ENCODE measurements around the gene RAB4B. TPM values are rescaled to one million over a fixed set of nuclear protein-coding genes. Genes with fewer than 3 reads are reported as not detected.
"Not testable (repeated sequence)": the region's sequence is repeated elsewhere in the genome, so short reads cannot be mapped to it uniquely, and the experiment has no call there.

Gene RAB4B
- total RNA-seq, 2 donors from 2014 or later, result 52.4 to 55.4 TPM

GRCh38 chr19:40776932-40777644 lies 959 bp upstream of the RAB4B start:
- ATAC-seq (peak; percentile 70), DNase-seq (peak; percentile 55 to 79 (median 72))
- H3K4me3 Mint-ChIP-seq, result peak overlapping the region; percentile 92
- H3K4me1 Mint-ChIP-seq, result peaks cover 27% of the 10 kb centered on the region
- no peaks in the 10 kb centered on the region for H3K27me3 Mint-ChIP-seq
- peaks cover 12% of the 10 kb centered on the region for H3K36me3 Mint-ChIP-seq (ENCODE audit: low read depth)
- H3K27ac Mint-ChIP-seq, result peak overlapping the region; percentile 93
- no peaks in the 10 kb centered on the region for H3K9me3 ChIP-seq (ENCODE audit: control insufficient read depth, low read length, poor library complexity, severe bottlenecking)

- H3K9me3 ChIP-seq (ENCODE audit: control insufficient read depth, low read length, poor library complexity, severe bottlenecking), result no peaks in the 10 kb centered on the region
- ATAC-seq (no peak), DNase-seq (no peak)
- peaks cover 29% of the 10 kb centered on the region for H3K4me1 Mint-ChIP-seq
- peak overlapping the region; percentile 92 for H3K4me3 Mint-ChIP-seq
- H3K36me3 Mint-ChIP-seq (ENCODE audit: low read depth), result peaks cover 14% of the 10 kb centered on the region
- peak overlapping the region; percentile 93 for H3K27ac Mint-ChIP-seq
- H3K27me3 Mint-ChIP-seq, result no peaks in the 10 kb centered on the region
Observed at GRCh38 chr19:40777645-40777936, 456 bp upstream of the RAB4B start.

GRCh38 chr19:40778706-40779284 lies 748 bp downstream of the RAB4B start:
- H3K9me3 ChIP-seq (ENCODE audit: control insufficient read depth, low read length, poor library complexity, severe bottlenecking), result no peaks in the 10 kb centered on the region
- Mint-ChIP-seq H3K4me1 (peaks cover 33% of the 10 kb centered on the region), H3K27me3 (no peaks in the 10 kb centered on the region), H3K36me3 (ENCODE audit: low read depth) (peaks cover 17% of the 10 kb centered on the region), H3K27ac (peak overlapping the region; percentile 93), H3K4me3 (peak overlapping the region; percentile 92)
- DNase-seq, result no peak
- ATAC-seq, result no peak

- no peak for ATAC-seq
- H3K4me1 Mint-ChIP-seq, result peaks cover 33% of the 10 kb centered on the region
Observed at GRCh38 chr19:40780582-40780981, 2.5 kb downstream of the RAB4B start.

GRCh38 chr19:40781140-40781539 lies 3.1 kb downstream of the RAB4B start:
- peaks cover 35% of the 10 kb centered on the region for H3K4me1 Mint-ChIP-seq
- no peaks in the 10 kb centered on the region for H3K27me3 Mint-ChIP-seq
- peaks cover 17% of the 10 kb centered on the region for H3K36me3 Mint-ChIP-seq (ENCODE audit: low read depth)
- no peaks in the 10 kb centered on the region for H3K9me3 ChIP-seq (ENCODE audit: control insufficient read depth, low read length, poor library complexity, severe bottlenecking)
- DNase-seq (no peak), ATAC-seq (no peak)
- peak overlapping the region; percentile 84 for H3K27ac Mint-ChIP-seq
- no peak overlapping the region for H3K4me3 Mint-ChIP-seq

More at GRCh38 chr19:40780582-40780981, 2.5 kb downstream of the RAB4B start:
- Mint-ChIP-seq H3K4me3 (peak overlapping the region; percentile 25), H3K27ac (peak overlapping the region; percentile 84), H3K27me3 (no peaks in the 10 kb centered on the region), H3K36me3 (ENCODE audit: low read depth) (peaks cover 17% of the 10 kb centered on the region)
- DNase-seq, result no peak
- H3K9me3 ChIP-seq (ENCODE audit: control insufficient read depth, low read length, poor library complexity, severe bottlenecking), result no peaks in the 10 kb centered on the region

GRCh38 chr19:40783711-40784110 lies 5.7 kb downstream of the RAB4B start:
- no peak for ATAC-seq
- DNase-seq, result no peak
- no peaks in the 10 kb centered on the region for H3K9me3 ChIP-seq (ENCODE audit: control insufficient read depth, low read length, poor library complexity, severe bottlenecking)
- Mint-ChIP-seq H3K27ac (no peak overlapping the region), H3K4me1 (peaks cover 25% of the 10 kb centered on the region), H3K27me3 (no peaks in the 10 kb centered on the region), H3K36me3 (ENCODE audit: low read depth) (peaks cover 16% of the 10 kb centered on the region), H3K4me3 (no peak overlapping the region)

- Mint-ChIP-seq H3K4me1 (peaks cover 23% of the 10 kb centered on the region), H3K36me3 (ENCODE audit: low read depth) (peaks cover 16% of the 10 kb centered on the region)
- DNase-seq; H3K27ac Mint-ChIP-seq; H3K9me3 ChIP-seq (ENCODE audit: control insufficient read depth, low read length, poor library complexity, severe bottlenecking); H3K4me3 Mint-ChIP-seq; ATAC-seq; H3K27me3 Mint-ChIP-seq: not testable (repeated sequence)
Observed at GRCh38 chr19:40784146-40784545, 6.1 kb downstream of the RAB4B start.

- peak overlapping the region; percentile 29 for H3K27ac Mint-ChIP-seq
- H3K4me1 Mint-ChIP-seq, result peaks cover 18% of the 10 kb centered on the region
- ATAC-seq (no peak), DNase-seq (no peak)
- no peak overlapping the region for H3K4me3 Mint-ChIP-seq
- peaks cover 15% of the 10 kb centered on the region for H3K36me3 Mint-ChIP-seq (ENCODE audit: low read depth)
- no peaks in the 10 kb centered on the region for H3K27me3 Mint-ChIP-seq
- no peaks in the 10 kb centered on the region for H3K9me3 ChIP-seq (ENCODE audit: control insufficient read depth, low read length, poor library complexity, severe bottlenecking)
Observed at GRCh38 chr19:40785526-40785925, 7.5 kb downstream of the RAB4B start.

- H3K4me1 Mint-ChIP-seq, result peaks cover 17% of the 10 kb centered on the region
- peaks cover 11% of the 10 kb centered on the region for H3K36me3 Mint-ChIP-seq (ENCODE audit: low read depth)
- no peak for DNase-seq
- no peak for ATAC-seq
- H3K27ac Mint-ChIP-seq, result peak overlapping the region; percentile 29
- H3K9me3 ChIP-seq (ENCODE audit: control insufficient read depth, low read length, poor library complexity, severe bottlenecking), result no peaks in the 10 kb centered on the region
- no peaks in the 10 kb centered on the region for H3K27me3 Mint-ChIP-seq
- no peak overlapping the region for H3K4me3 Mint-ChIP-seq
Observed at GRCh38 chr19:40786060-40787037, 8.3 kb downstream of the RAB4B start.

- Mint-ChIP-seq H3K36me3 (ENCODE audit: low read depth) (peaks cover 4% of the 10 kb centered on the region), H3K4me1 (peaks cover 7% of the 10 kb centered on the region), H3K27ac (no peak overlapping the region), H3K4me3 (no peak overlapping the region), H3K27me3 (no peaks in the 10 kb centered on the region)
- DNase-seq (no peak), ATAC-seq (no peak)
- no peaks in the 10 kb centered on the region for H3K9me3 ChIP-seq (ENCODE audit: control insufficient read depth, low read length, poor library complexity, severe bottlenecking)
Observed at GRCh38 chr19:40791349-40791748, 13.3 kb downstream of the RAB4B start.

GRCh38 chr19:40791996-40792395 lies 13.9 kb downstream of the RAB4B start:
- H3K4me3 Mint-ChIP-seq, result no peak overlapping the region
- DNase-seq (no peak), ATAC-seq (no peak)
- H3K36me3 Mint-ChIP-seq (ENCODE audit: low read depth), result peaks cover 4% of the 10 kb centered on the region
- no peak overlapping the region for H3K27ac Mint-ChIP-seq
- no peaks in the 10 kb centered on the region for H3K27me3 Mint-ChIP-seq
- H3K4me1 Mint-ChIP-seq, result peaks cover 6% of the 10 kb centered on the region
- no peaks in the 10 kb centered on the region for H3K9me3 ChIP-seq (ENCODE audit: control insufficient read depth, low read length, poor library complexity, severe bottlenecking)

- H3K27ac Mint-ChIP-seq, result peak overlapping the region; percentile 99
- ATAC-seq (no peak), DNase-seq (no peak)
- peaks cover 11% of the 10 kb centered on the region for H3K36me3 Mint-ChIP-seq (ENCODE audit: low read depth)
- H3K4me3 Mint-ChIP-seq, result peak overlapping the region; percentile 98
- no peaks in the 10 kb centered on the region for H3K9me3 ChIP-seq (ENCODE audit: control insufficient read depth, low read length, poor library complexity, severe bottlenecking)
- peaks cover 29% of the 10 kb centered on the region for H3K4me1 Mint-ChIP-seq
- no peaks in the 10 kb centered on the region for H3K27me3 Mint-ChIP-seq
Observed at GRCh38 chr19:40797166-40797962, 19.3 kb downstream of the RAB4B start.
